GM19043 (cell line): ENCODE data around the gene ACAP1.
A peak's percentile ranks its signal among the peaks of the same experiment; 100 is the strongest.
"Not testable (repeated sequence)": the region's sequence is repeated elsewhere in the genome, so short reads cannot be mapped to it uniquely, and the experiment has no call there.

Experiments used
- ATAC-seq: cut with Tn5 transposase; IDR thresholded peaks from one replicate; pipeline ENCODE4 v1.9.1; 2021; ENCODE audit warnings: low read depth; ENCODE audit not compliant: unreplicated experiment

The ACAP1 gene

GRCh38 chr17:7328840-7329373 lies 7.4 kb upstream of the ACAP1 start, which contains the start of gene NEURL4:
Gene NEURL4 (minus strand): TSS chr17:7329335. CDS start chr17:7329312, 23 bp downstream.
- peak; percentile 8 for ATAC-seq

GRCh38 chr17:7329374-7329996 lies 6.8 kb upstream of the ACAP1 start:
- peak; percentile 46 for ATAC-seq

GRCh38 chr17:7329997-7330637 lies 6.2 kb upstream of the ACAP1 start:
- ATAC-seq: peak; percentile 28

GRCh38 chr17:7330638-7331015 lies 5.7 kb upstream of the ACAP1 start:
- ATAC-seq: no peak

- ATAC-seq: no peak
Measured at GRCh38 chr17:7332111-7332510, 4.2 kb upstream of the ACAP1 start.

- not testable (repeated sequence) for ATAC-seq
Measured at GRCh38 chr17:7332600-7333069, 3.7 kb upstream of the ACAP1 start.

GRCh38 chr17:7334938-7335538 lies 1.3 kb upstream of the ACAP1 start:
- ATAC-seq: no peak

- not testable (repeated sequence) for ATAC-seq
Measured at GRCh38 chr17:7335765-7336164, 564 bp upstream of the ACAP1 start.

GRCh38 chr17:7337600-7337999 lies 1.3 kb downstream of the ACAP1 start:
- not testable (repeated sequence) for ATAC-seq

- ATAC-seq: no peak
Measured at GRCh38 chr17:7340179-7340578, 3.9 kb downstream of the ACAP1 start.

- no peak for ATAC-seq
Measured at GRCh38 chr17:7341842-7342241, 5.5 kb downstream of the ACAP1 start.

- no peak for ATAC-seq
Measured at GRCh38 chr17:7343250-7343649, 6.9 kb downstream of the ACAP1 start.

- ATAC-seq: no peak
Measured at GRCh38 chr17:7346761-7347614, 10.7 kb downstream of the ACAP1 start.

GRCh38 chr17:7347630-7348477 lies 11.5 kb downstream of the ACAP1 start:
- no peak for ATAC-seq

- no peak for ATAC-seq
Measured at GRCh38 chr17:7348478-7349242, 12.3 kb downstream of the ACAP1 start.

- ATAC-seq: peak; percentile 49
Measured at GRCh38 chr17:7351665-7352502, 15.6 kb downstream of the ACAP1 start, which contains the start of gene KCTD11. Gene KCTD11 (plus strand): TSS chr17:7352162.

- no peak for ATAC-seq
Measured at GRCh38 chr17:7352503-7352889, 16.2 kb downstream of the ACAP1 start.
